Measurements from ENCODE around the gene CPLX3. TPM values are rescaled to one million over a fixed set of nuclear protein-coding genes. Genes with fewer than 3 reads are reported as not detected.

The CPLX3 gene
- total RNA-seq, 1 experiment from 2014 or later: not detected

GRCh38 chr15:74823324-74823723, 3.1 kb upstream of the CPLX3 start:
- Histone ChIP-seq H3K4me1 (no peaks in the 10 kb centered on the region), H3K27ac (no peak overlapping the region), H3K27me3 (peaks cover 14% of the 10 kb centered on the region; the same call in 1 of the 2 replicates), H3K4me3 (no peak overlapping the region), H3K36me3 (no peaks in the 10 kb centered on the region), H3K9me3 (replicated peaks) (no peaks in the 10 kb centered on the region)
- DNase-seq: no peak

- Histone ChIP-seq H3K36me3 (no peaks in the 10 kb centered on the region), H3K4me3 (no peak overlapping the region), H3K4me1 (no peaks in the 10 kb centered on the region), H3K9me3 (replicated peaks) (no peaks in the 10 kb centered on the region), H3K27me3 (peaks cover 11% of the 10 kb centered on the region; the same call in 1 of the 2 replicates), H3K27ac (no peak overlapping the region)
- DNase-seq: no peak
Measured at GRCh38 chr15:74824976-74825375, 1.5 kb upstream of the CPLX3 start.

GRCh38 chr15:74825866-74826265, 561 bp upstream of the CPLX3 start:
- Histone ChIP-seq H3K36me3 (no peaks in the 10 kb centered on the region), H3K9me3 (replicated peaks) (no peaks in the 10 kb centered on the region), H3K27me3 (peaks cover 13% of the 10 kb centered on the region), H3K27ac (no peak overlapping the region), H3K4me3 (no peak overlapping the region), H3K4me1 (no peaks in the 10 kb centered on the region)
- DNase-seq: no peak

- no peak overlapping the region for H3K27ac ChIP-seq
- peaks cover 20% of the 10 kb centered on the region for H3K27me3 ChIP-seq
- DNase-seq: no peak
- H3K9me3 ChIP-seq (replicated peaks): no peaks in the 10 kb centered on the region
- H3K4me1 ChIP-seq: no peaks in the 10 kb centered on the region; the same call in 1 of the 2 replicates
- H3K36me3 ChIP-seq: no peaks in the 10 kb centered on the region
- no peak overlapping the region for H3K4me3 ChIP-seq
Measured at GRCh38 chr15:74826921-74827320, 494 bp downstream of the CPLX3 start.

GRCh38 chr15:74827614-74828013, 1.2 kb downstream of the CPLX3 start:
- Histone ChIP-seq H3K4me3 (no peak overlapping the region), H3K4me1 (peaks cover 3% of the 10 kb centered on the region; the same call in 1 of the 2 replicates), H3K36me3 (no peaks in the 10 kb centered on the region), H3K27ac (no peak overlapping the region), H3K9me3 (replicated peaks) (no peaks in the 10 kb centered on the region), H3K27me3 (peaks cover 17% of the 10 kb centered on the region)
- no peak for DNase-seq

GRCh38 chr15:74828835-74829234, 2.4 kb downstream of the CPLX3 start:
- Histone ChIP-seq H3K27ac (no peak overlapping the region), H3K4me3 (no peak overlapping the region), H3K9me3 (replicated peaks) (no peaks in the 10 kb centered on the region), H3K36me3 (no peaks in the 10 kb centered on the region), H3K27me3 (peaks cover 16% of the 10 kb centered on the region), H3K4me1 (peaks cover 3% of the 10 kb centered on the region; the same call in 1 of the 2 replicates)
- no peak for DNase-seq

GRCh38 chr15:74829486-74829885, 3.1 kb downstream of the CPLX3 start:
- H3K4me1 ChIP-seq: peaks cover 3% of the 10 kb centered on the region; the same call in 1 of the 2 replicates
- H3K9me3 ChIP-seq (replicated peaks): no peaks in the 10 kb centered on the region
- H3K27ac ChIP-seq: no peak overlapping the region
- no peaks in the 10 kb centered on the region for H3K36me3 ChIP-seq
- H3K4me3 ChIP-seq: no peak overlapping the region
- H3K27me3 ChIP-seq: peaks cover 16% of the 10 kb centered on the region
- DNase-seq: no peak

GRCh38 chr15:74829991-74830390, 3.6 kb downstream of the CPLX3 start:
- DNase-seq: no peak
- Histone ChIP-seq H3K4me1 (peaks cover 3% of the 10 kb centered on the region; the same call in 1 of the 2 replicates), H3K36me3 (no peaks in the 10 kb centered on the region), H3K27ac (no peak overlapping the region), H3K4me3 (no peak overlapping the region), H3K9me3 (replicated peaks) (no peaks in the 10 kb centered on the region), H3K27me3 (peaks cover 15% of the 10 kb centered on the region)

GRCh38 chr15:74830868-74831267, 4.4 kb downstream of the CPLX3 start:
- Histone ChIP-seq H3K9me3 (replicated peaks) (no peaks in the 10 kb centered on the region), H3K27ac (no peak overlapping the region), H3K4me3 (no peak overlapping the region), H3K36me3 (no peaks in the 10 kb centered on the region), H3K4me1 (peaks cover 3% of the 10 kb centered on the region; the same call in 1 of the 2 replicates), H3K27me3 (peaks cover 14% of the 10 kb centered on the region)
- DNase-seq: no peak

- Histone ChIP-seq H3K27ac (no peak overlapping the region), H3K4me3 (no peak overlapping the region), H3K4me1 (peaks cover 3% of the 10 kb centered on the region; the same call in 1 of the 2 replicates), H3K27me3 (peaks cover 12% of the 10 kb centered on the region), H3K9me3 (replicated peaks) (no peaks in the 10 kb centered on the region), H3K36me3 (no peaks in the 10 kb centered on the region)
- no peak for DNase-seq
Measured at GRCh38 chr15:74831813-74832495, 5.5 kb downstream of the CPLX3 start.

- Histone ChIP-seq H3K27ac (no peak overlapping the region), H3K4me1 (peaks cover 3% of the 10 kb centered on the region; the same call in 1 of the 2 replicates), H3K36me3 (no peaks in the 10 kb centered on the region), H3K4me3 (no peak overlapping the region), H3K27me3 (peaks cover 9% of the 10 kb centered on the region), H3K9me3 (replicated peaks) (no peaks in the 10 kb centered on the region)
- no peak for DNase-seq
Measured at GRCh38 chr15:74832826-74833225, 6.4 kb downstream of the CPLX3 start.

- no peak overlapping the region for H3K4me3 ChIP-seq
- H3K9me3 ChIP-seq (replicated peaks): no peaks in the 10 kb centered on the region
- peaks cover 9% of the 10 kb centered on the region for H3K27me3 ChIP-seq
- no peak overlapping the region for H3K27ac ChIP-seq
- no peaks in the 10 kb centered on the region for H3K36me3 ChIP-seq
- peaks cover 3% of the 10 kb centered on the region; the same call in 1 of the 2 replicates for H3K4me1 ChIP-seq
- DNase-seq: no peak
Measured at GRCh38 chr15:74833376-74834107, 7.1 kb downstream of the CPLX3 start.

GRCh38 chr15:74835312-74835823, 8.9 kb downstream of the CPLX3 start:
- H3K9me3 ChIP-seq (replicated peaks): no peaks in the 10 kb centered on the region
- no peak overlapping the region for H3K4me3 ChIP-seq
- peaks cover 9% of the 10 kb centered on the region for H3K27me3 ChIP-seq
- no peak overlapping the region for H3K27ac ChIP-seq
- DNase-seq: peak; percentile 63 to 79
- no peaks in the 10 kb centered on the region for H3K36me3 ChIP-seq
- H3K4me1 ChIP-seq: peaks cover 3% of the 10 kb centered on the region; the same call in 1 of the 2 replicates

- DNase-seq: no peak
- peaks cover 3% of the 10 kb centered on the region; the same call in 1 of the 2 replicates for H3K4me1 ChIP-seq
- H3K4me3 ChIP-seq: no peak overlapping the region
- H3K27ac ChIP-seq: no peak overlapping the region
- no peaks in the 10 kb centered on the region for H3K36me3 ChIP-seq
- H3K27me3 ChIP-seq: no peaks in the 10 kb centered on the region
- H3K9me3 ChIP-seq (replicated peaks): no peaks in the 10 kb centered on the region
Measured at GRCh38 chr15:74836846-74837245, 10.4 kb downstream of the CPLX3 start.

- Histone ChIP-seq H3K27me3 (no peaks in the 10 kb centered on the region), H3K4me3 (no peak overlapping the region), H3K36me3 (no peaks in the 10 kb centered on the region), H3K4me1 (no peaks in the 10 kb centered on the region), H3K27ac (no peak overlapping the region), H3K9me3 (replicated peaks) (no peaks in the 10 kb centered on the region)
- DNase-seq: no peak
Measured at GRCh38 chr15:74837482-74838136, 11.2 kb downstream of the CPLX3 start.

Measured in SJCRH30 (cell line).